Right atrium auricular region (tissue), 2 donors: Measurements from ENCODE around the gene NPSR1. TPM values are rescaled to one million over a fixed set of nuclear protein-coding genes. Genes with fewer than 3 reads are reported as not detected.

Experiments
- DNase-seq: peaks from one replicate; pipeline ENCODE4 v3.0.0-alpha.2; 2019; ENCODE audit warnings: low spot score
- H3K27ac ChIP-seq, 2 donors: fragments of 200-600 bp; sonication (generic); 1 replicate in 1 of 2; 2 replicates in 1 of 2; pipeline ENCODE4 v1.5.1; 2016 to 2019
- H3K27me3 ChIP-seq, 2 donors: fragments of 200-600 bp; sonication (generic); one replicate each; pipeline versions ENCODE4 v1.5.1 to v1.6.0; 2017 to 2019
- H3K36me3 ChIP-seq: fragments of 200-600 bp; sonication (generic); one replicate; pipeline ENCODE4 v1.5.1; 2016
- H3K4me1 ChIP-seq, 2 donors: fragments of 200-600 bp; sonication (generic); one replicate each; pipeline versions ENCODE4 v1.5.1 to v1.6.0; 2017 to 2019
- H3K4me3 ChIP-seq, 2 donors: fragments of 200-600 bp; sonication (generic); 1 replicate in 1 of 2; 2 replicates in 1 of 2; pipeline ENCODE4 v1.5.1; 2017 to 2019; ENCODE audit warnings: mild to moderate bottlenecking in 1 of 2, moderate library complexity in 1 of 2
- H3K9me3 ChIP-seq, 2 donors: fragments of 200-600 bp; sonication (generic); one replicate each; pipeline ENCODE4 v1.5.1; 2019
- total RNA-seq, 2 donors: library from RNA; depleted of rRNA; stranded (reverse); fragments of >200 nt; gene quantifications; one replicate each; pipeline ENCODE4 v1.1.0, GENCODE V29; 2016
- TF ChIP-seq, protein P1 (sequence below), 2 donors: fragments of 200-600 bp; sonication (generic); IDR thresholded peaks; one replicate each; pipeline ENCODE4 v1.5.1; 2019; ENCODE audit warnings: antibody characterized with exemption in 2 of 2

NPSR1 gene
- total RNA-seq, 2 donors from 2014 or later = not detected

GRCh38 chr7:34755008-34755407 is 97.0 kb downstream of the NPSR1 start:
- no peak for DNase-seq
- Histone ChIP-seq H3K36me3 (no peaks in the 10 kb centered on the region), H3K4me1 (no peaks in the 10 kb centered on the region), H3K4me3 (no peak overlapping the region), H3K9me3 (no peaks in the 10 kb centered on the region), H3K27ac (no peak overlapping the region), H3K27me3 (no peaks in the 10 kb centered on the region)
- TF ChIP-seq, protein P1, sequence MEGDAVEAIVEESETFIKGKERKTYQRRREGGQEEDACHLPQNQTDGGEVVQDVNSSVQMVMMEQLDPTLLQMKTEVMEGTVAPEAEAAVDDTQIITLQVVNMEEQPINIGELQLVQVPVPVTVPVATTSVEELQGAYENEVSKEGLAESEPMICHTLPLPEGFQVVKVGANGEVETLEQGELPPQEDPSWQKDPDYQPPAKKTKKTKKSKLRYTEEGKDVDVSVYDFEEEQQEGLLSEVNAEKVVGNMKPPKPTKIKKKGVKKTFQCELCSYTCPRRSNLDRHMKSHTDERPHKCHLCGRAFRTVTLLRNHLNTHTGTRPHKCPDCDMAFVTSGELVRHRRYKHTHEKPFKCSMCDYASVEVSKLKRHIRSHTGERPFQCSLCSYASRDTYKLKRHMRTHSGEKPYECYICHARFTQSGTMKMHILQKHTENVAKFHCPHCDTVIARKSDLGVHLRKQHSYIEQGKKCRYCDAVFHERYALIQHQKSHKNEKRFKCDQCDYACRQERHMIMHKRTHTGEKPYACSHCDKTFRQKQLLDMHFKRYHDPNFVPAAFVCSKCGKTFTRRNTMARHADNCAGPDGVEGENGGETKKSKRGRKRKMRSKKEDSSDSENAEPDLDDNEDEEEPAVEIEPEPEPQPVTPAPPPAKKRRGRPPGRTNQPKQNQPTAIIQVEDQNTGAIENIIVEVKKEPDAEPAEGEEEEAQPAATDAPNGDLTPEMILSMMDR (IDR thresholded peaks at IDR 0.05) = no peak

DNA sequence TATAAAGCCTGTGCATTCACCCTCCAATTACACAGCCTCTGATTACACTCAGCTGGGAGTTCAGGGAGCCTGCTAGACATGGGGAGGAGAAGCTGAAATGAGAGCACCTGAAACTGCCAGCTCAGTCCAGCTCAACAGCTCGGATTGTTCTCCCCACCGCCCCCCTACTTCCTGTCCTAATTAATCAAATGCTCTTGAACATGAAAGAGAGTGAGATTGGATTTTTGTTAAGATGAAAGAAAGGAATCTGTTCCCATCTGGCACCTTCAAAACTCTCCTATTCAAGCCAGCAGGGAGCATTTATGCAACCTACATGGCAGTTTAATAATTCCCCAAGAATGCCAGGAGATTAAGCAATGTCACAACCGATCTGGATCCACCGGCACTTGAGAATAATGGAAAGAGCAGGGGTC is 98.0 kb downstream of the NPSR1 start:
- H3K9me3 ChIP-seq = no peaks in the 10 kb centered on the region
- no peak for DNase-seq
- H3K27me3 ChIP-seq = no peaks in the 10 kb centered on the region
- no peaks in the 10 kb centered on the region for H3K36me3 ChIP-seq
- TF ChIP-seq, protein P1 (IDR thresholded peaks at IDR 0.05) = no peak
- H3K4me1 ChIP-seq = no peaks in the 10 kb centered on the region
- H3K27ac ChIP-seq = no peak overlapping the region
- H3K4me3 ChIP-seq = no peak overlapping the region

GRCh38 chr7:34756691-34757090 is 98.7 kb downstream of the NPSR1 start:
- TF ChIP-seq, protein P1 (IDR thresholded peaks at IDR 0.05) = no peak
- DNase-seq = no peak
- Histone ChIP-seq H3K4me1 (no peaks in the 10 kb centered on the region), H3K9me3 (no peaks in the 10 kb centered on the region), H3K4me3 (no peak overlapping the region), H3K27me3 (no peaks in the 10 kb centered on the region), H3K36me3 (no peaks in the 10 kb centered on the region), H3K27ac (no peak overlapping the region)

GRCh38 chr7:34757570-34758110 is 99.6 kb downstream of the NPSR1 start:
- no peak for DNase-seq
- no peaks in the 10 kb centered on the region for H3K36me3 ChIP-seq
- no peaks in the 10 kb centered on the region for H3K27me3 ChIP-seq
- no peaks in the 10 kb centered on the region for H3K9me3 ChIP-seq
- TF ChIP-seq, protein P1 (IDR thresholded peaks at IDR 0.05) = no peak
- H3K4me1 ChIP-seq = no peaks in the 10 kb centered on the region
- H3K27ac ChIP-seq = no peak overlapping the region
- H3K4me3 ChIP-seq = no peak overlapping the region

DNA sequence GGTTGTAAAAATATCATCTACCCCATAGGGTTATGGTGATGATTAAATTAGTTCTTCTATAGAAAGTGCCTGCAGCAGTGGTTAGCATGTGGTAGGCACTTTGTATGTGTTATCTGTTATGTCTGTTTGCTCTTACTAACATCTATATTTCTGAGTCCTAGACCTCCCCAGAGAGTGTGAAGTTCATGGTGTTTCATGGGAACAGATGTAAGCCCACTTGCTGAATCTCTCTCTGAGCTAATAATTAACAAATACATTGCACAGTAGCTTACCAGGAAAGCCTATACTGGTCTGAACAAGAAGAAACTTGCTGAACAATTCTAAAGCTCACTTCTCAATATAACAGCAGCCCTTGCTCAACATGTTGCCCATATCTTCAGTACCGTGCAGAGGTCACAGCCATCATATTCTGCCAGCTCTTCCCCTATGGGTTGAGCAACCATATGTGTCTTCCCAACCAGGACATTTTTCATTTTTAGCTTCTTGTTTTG is 100.1 kb downstream of the NPSR1 start:
- H3K36me3 ChIP-seq = no peaks in the 10 kb centered on the region
- H3K4me3 ChIP-seq = no peak overlapping the region
- no peaks in the 10 kb centered on the region for H3K27me3 ChIP-seq
- H3K4me1 ChIP-seq = no peaks in the 10 kb centered on the region
- H3K9me3 ChIP-seq = no peaks in the 10 kb centered on the region
- TF ChIP-seq, protein P1 (IDR thresholded peaks at IDR 0.05) = no peak
- DNase-seq = no peak
- no peak overlapping the region for H3K27ac ChIP-seq
